IPS-18a (cell line): ENCODE data around the gene MAVS.
"Not testable (repeated sequence)": the region's sequence is repeated elsewhere in the genome, so short reads cannot be mapped to it uniquely, and the experiment has no call there.

Experiments used
- H3K27ac ChIP-seq: one replicate; pipeline ENCODE4 v1.5.1; 2013; ENCODE audit warnings: low read length
- H3K27me3 ChIP-seq: one replicate; pipeline ENCODE4 v1.6.1; 2013; ENCODE audit warnings: mild to moderate bottlenecking, low read length; ENCODE audit not compliant: control insufficient read depth, insufficient read depth
- H3K36me3 ChIP-seq: one replicate; pipeline ENCODE4 v1.6.1; 2013; ENCODE audit warnings: low read depth, low read length; ENCODE audit not compliant: control insufficient read depth
- H3K4me1 ChIP-seq: one replicate; pipeline ENCODE4 v1.6.1; 2013; ENCODE audit warnings: low read depth, low read length; ENCODE audit not compliant: control insufficient read depth
- H3K4me3 ChIP-seq: one replicate; pipeline ENCODE4 v1.5.1; 2013; ENCODE audit warnings: low read length
- H3K9ac ChIP-seq: one replicate; pipeline ENCODE4 v1.6.1; 2013; ENCODE audit warnings: mild to moderate bottlenecking, low read length, moderate library complexity
- H3K9me3 ChIP-seq: one replicate; pipeline ENCODE4 v1.6.1; 2013; ENCODE audit warnings: low read depth, low read length; ENCODE audit not compliant: control insufficient read depth

MAVS gene

GRCh38 chr20:3818155-3819151, 28.2 kb upstream of the MAVS start:
- Histone ChIP-seq H3K36me3 (no peaks in the 10 kb centered on the region), H3K4me3 (no peak overlapping the region), H3K4me1 (peaks cover 9% of the 10 kb centered on the region), H3K9me3 (no peaks in the 10 kb centered on the region), H3K27ac (no peak overlapping the region), H3K27me3 (no peaks in the 10 kb centered on the region), H3K9ac (no peak overlapping the region)

- Histone ChIP-seq H3K4me1 (peaks cover 9% of the 10 kb centered on the region), H3K27ac (no peak overlapping the region), H3K27me3 (no peaks in the 10 kb centered on the region), H3K9me3 (no peaks in the 10 kb centered on the region), H3K9ac (peak overlapping the region; percentile 90), H3K4me3 (peak overlapping the region; percentile 92), H3K36me3 (no peaks in the 10 kb centered on the region)
Measured at GRCh38 chr20:3819411-3820047, 27.1 kb upstream of the MAVS start.

- H3K9ac ChIP-seq: peak within 1 kb of the TSS; percentile 90
- H3K27ac ChIP-seq: peak within 1 kb of the TSS; percentile 83
- no peaks in the 10 kb centered on the region for H3K36me3 ChIP-seq
- no peaks in the 10 kb centered on the region for H3K27me3 ChIP-seq
- H3K4me3 ChIP-seq: peak within 1 kb of the TSS; percentile 92
- no peaks in the 10 kb centered on the region for H3K9me3 ChIP-seq
- H3K4me1 ChIP-seq: peaks cover 9% of the 10 kb centered on the region
Measured at GRCh38 chr20:3820048-3820900, 26.4 kb upstream of the MAVS start, which contains the start of gene AP5S1. Gene AP5S1, plus strand, starts transcription at chr20:3820547. Its CDS starts 1,571 bp downstream, at chr20:3822118.

- Histone ChIP-seq H3K36me3 (no peaks in the 10 kb centered on the region), H3K9me3 (no peaks in the 10 kb centered on the region), H3K27me3 (no peaks in the 10 kb centered on the region), H3K4me1 (peaks cover 6% of the 10 kb centered on the region), H3K4me3 (peak overlapping the region; percentile 92), H3K27ac (peak overlapping the region; percentile 82), H3K9ac (peak overlapping the region; percentile 90)
Measured at GRCh38 chr20:3820901-3821727, 25.5 kb upstream of the MAVS start.

- no peaks in the 10 kb centered on the region for H3K36me3 ChIP-seq
- H3K27me3 ChIP-seq: no peaks in the 10 kb centered on the region
- H3K9me3 ChIP-seq: no peaks in the 10 kb centered on the region
- H3K9ac ChIP-seq: no peak overlapping the region
- peaks cover 3% of the 10 kb centered on the region for H3K4me1 ChIP-seq
- no peak overlapping the region for H3K27ac ChIP-seq
- no peak overlapping the region for H3K4me3 ChIP-seq
Measured at GRCh38 chr20:3821996-3822395, 24.6 kb upstream of the MAVS start.

- H3K27ac ChIP-seq: no peak overlapping the region
- no peak overlapping the region for H3K4me3 ChIP-seq
- H3K4me1 ChIP-seq: peaks cover 3% of the 10 kb centered on the region
- no peaks in the 10 kb centered on the region for H3K9me3 ChIP-seq
- no peak overlapping the region for H3K9ac ChIP-seq
- H3K36me3 ChIP-seq: no peaks in the 10 kb centered on the region
- no peaks in the 10 kb centered on the region for H3K27me3 ChIP-seq
Measured at GRCh38 chr20:3823881-3824280, 22.8 kb upstream of the MAVS start.

- Histone ChIP-seq H3K27me3 (no peaks in the 10 kb centered on the region), H3K9me3 (no peaks in the 10 kb centered on the region), H3K27ac (no peak overlapping the region), H3K4me3 (no peak overlapping the region), H3K9ac (no peak overlapping the region), H3K4me1 (no peaks in the 10 kb centered on the region), H3K36me3 (no peaks in the 10 kb centered on the region)
Measured at GRCh38 chr20:3825526-3825925, 21.1 kb upstream of the MAVS start.

- Histone ChIP-seq H3K9me3 (no peaks in the 10 kb centered on the region), H3K36me3 (no peaks in the 10 kb centered on the region), H3K27me3 (no peaks in the 10 kb centered on the region), H3K27ac (no peak overlapping the region), H3K4me1 (no peaks in the 10 kb centered on the region), H3K4me3 (no peak overlapping the region), H3K9ac (no peak overlapping the region)
Measured at GRCh38 chr20:3826420-3826819, 20.2 kb upstream of the MAVS start.

- H3K9me3 ChIP-seq: no peaks in the 10 kb centered on the region
- no peak overlapping the region for H3K27ac ChIP-seq
- no peak overlapping the region for H3K4me3 ChIP-seq
- no peaks in the 10 kb centered on the region for H3K4me1 ChIP-seq
- no peaks in the 10 kb centered on the region for H3K36me3 ChIP-seq
- H3K9ac ChIP-seq: no peak overlapping the region
- no peaks in the 10 kb centered on the region for H3K27me3 ChIP-seq
Measured at GRCh38 chr20:3828798-3829197, 17.8 kb upstream of the MAVS start.

- H3K27me3 ChIP-seq, H3K27ac ChIP-seq, H3K4me3 ChIP-seq, H3K9me3 ChIP-seq, H3K9ac ChIP-seq, H3K36me3 ChIP-seq, H3K4me1 ChIP-seq: not testable (repeated sequence)
Measured at GRCh38 chr20:3829891-3830290, 16.7 kb upstream of the MAVS start.
